OCI-LY7 (cell line): ENCODE data around the gene TOP2A. TPM values are rescaled to one million over a fixed set of nuclear protein-coding genes. Genes with fewer than 3 reads are reported as not detected.

Source experiments
- BruUV-seq: library from RNA; stranded (reverse); fragments of 400-500 nt; replicated peaks from 2 replicates; lab custom pipeline; 2021; lab: Mats Ljungman, UMichigan
- CTCF ChIA-PET: fragments of 300-600 bp; sonication (Branson Sonifier 250); formaldehyde crosslinking; loops from one replicate; lab custom pipeline; 2022; ENCODE audit warnings: antibody characterized with exemption; ENCODE audit not compliant: unreplicated experiment; lab: Charles Lee
- POLR2A ChIA-PET: fragments of 300-600 bp; sonication (Branson Sonifier 250); formaldehyde crosslinking; loops from one replicate; lab custom pipeline; 2022; ENCODE audit warnings: antibody characterized with exemption; lab: Charles Lee
- DNase-seq: peaks from one replicate; pipeline ENCODE4 v3.0.0-alpha.2; 2015; ENCODE audit warnings: low spot score
- H2AFZ ChIP-seq: fragments of 200-600 bp; sonication (generic), shearing (Covaris generic); 2 replicates; pipeline ENCODE4 v1.6.1; 2014; ENCODE audit warnings: mild to moderate bottlenecking, antibody characterized with exemption, low read length, moderate library complexity
- H3K27ac ChIP-seq: fragments of 200-600 bp; sonication (generic); 2 replicates; pipeline ENCODE4 v1.5.1; 2014; ENCODE audit warnings: mixed run types, low read depth, mild to moderate bottlenecking, moderate library complexity, low read length, inconsistent platforms; ENCODE audit not compliant: poor library complexity, severe bottlenecking
- H3K36me3 ChIP-seq: fragments of 200-600 bp; sonication (generic); 2 replicates; pipeline ENCODE4 v1.6.1; 2014; ENCODE audit warnings: mild to moderate bottlenecking, antibody characterized with exemption, low read length, moderate library complexity, mixed read lengths; ENCODE audit not compliant: insufficient read depth
- H3K4me1 ChIP-seq: fragments of 200-600 bp; sonication (generic); 2 replicates; pipeline ENCODE4 v1.5.1; 2014; ENCODE audit warnings: mild to moderate bottlenecking, low read length; ENCODE audit not compliant: insufficient read depth, poor library complexity, severe bottlenecking
- H3K4me2 ChIP-seq: fragments of 200-600 bp; sonication (generic); 2 replicates; pipeline ENCODE4 v1.6.1; 2014; ENCODE audit warnings: mild to moderate bottlenecking, low read length
- H3K4me3 ChIP-seq: fragments of 200-600 bp; sonication (generic); 2 replicates; pipeline ENCODE4 v1.5.1; 2014; ENCODE audit warnings: mild to moderate bottlenecking, low read depth, low read length; ENCODE audit not compliant: poor library complexity, severe bottlenecking
- H3K79me2 ChIP-seq: fragments of 200-600 bp; sonication (generic); 2 replicates; pipeline ENCODE4 v1.6.1; 2016; ENCODE audit warnings: low read depth, mild to moderate bottlenecking, low read length, moderate library complexity, mixed read lengths; ENCODE audit not compliant: insufficient read depth
- H3K9me2 ChIP-seq: fragments of 200-600 bp; sonication (generic); 2 replicates; pipeline ENCODE4 v1.6.1; 2016; ENCODE audit warnings: mild to moderate bottlenecking, low read length, mixed read lengths; ENCODE audit not compliant: insufficient read depth
- H3K9me3 ChIP-seq: fragments of 200-600 bp; sonication (generic); 2 replicates; pipeline ENCODE4 v1.6.1; 2014; ENCODE audit warnings: mild to moderate bottlenecking, mixed run types, low read length, mixed read lengths
- H4K20me1 ChIP-seq: fragments of 200-600 bp; sonication (generic); 2 replicates; pipeline ENCODE4 v1.6.1; 2014; ENCODE audit warnings: mild to moderate bottlenecking, antibody characterized with exemption, low read length, moderate library complexity, mixed read lengths; ENCODE audit not compliant: insufficient read depth
- EZH2phosphoT487 ChIP-seq: fragments of 200-600 bp; sonication (generic); IDR thresholded peaks from 2 replicates; pipeline ENCODE4 v1.6.1; 2018; ENCODE audit warnings: low read depth, borderline replicate concordance, mild to moderate bottlenecking, mixed run types, antibody characterized with exemption, low read length, moderate library complexity, mixed read lengths
- intact Hi-C: fragments of 100-400 bp; cut with micrococcal nuclease; formaldehyde crosslinking; loops from one replicate; pipeline ENCODE4 v1.10.0; 2022; ENCODE audit not compliant: unreplicated experiment
- total RNA-seq, 2 experiments: library from RNA; depleted of rRNA in 1 of 2; stranded (reverse); fragments of >200 nt in 1 of 2; shearing (Covaris generic) in 1 of 2; gene quantifications; 2 replicates each; pipeline ENCODE4 v1.2.3, GENCODE V29; 2014 to 2022
- TF ChIP-seq, protein P1 (sequence below): fragments of 200-600 bp; sonication (generic); conservative IDR thresholded peaks from 2 replicates; pipeline ENCODE4 v1.5.1; 2014; ENCODE audit warnings: mild to moderate bottlenecking, antibody characterized with exemption, low read length, moderate library complexity, mixed read lengths

TOP2A gene
- total RNA-seq, 2 experiments from 2014 or later = 293 to 340 TPM

DNA sequence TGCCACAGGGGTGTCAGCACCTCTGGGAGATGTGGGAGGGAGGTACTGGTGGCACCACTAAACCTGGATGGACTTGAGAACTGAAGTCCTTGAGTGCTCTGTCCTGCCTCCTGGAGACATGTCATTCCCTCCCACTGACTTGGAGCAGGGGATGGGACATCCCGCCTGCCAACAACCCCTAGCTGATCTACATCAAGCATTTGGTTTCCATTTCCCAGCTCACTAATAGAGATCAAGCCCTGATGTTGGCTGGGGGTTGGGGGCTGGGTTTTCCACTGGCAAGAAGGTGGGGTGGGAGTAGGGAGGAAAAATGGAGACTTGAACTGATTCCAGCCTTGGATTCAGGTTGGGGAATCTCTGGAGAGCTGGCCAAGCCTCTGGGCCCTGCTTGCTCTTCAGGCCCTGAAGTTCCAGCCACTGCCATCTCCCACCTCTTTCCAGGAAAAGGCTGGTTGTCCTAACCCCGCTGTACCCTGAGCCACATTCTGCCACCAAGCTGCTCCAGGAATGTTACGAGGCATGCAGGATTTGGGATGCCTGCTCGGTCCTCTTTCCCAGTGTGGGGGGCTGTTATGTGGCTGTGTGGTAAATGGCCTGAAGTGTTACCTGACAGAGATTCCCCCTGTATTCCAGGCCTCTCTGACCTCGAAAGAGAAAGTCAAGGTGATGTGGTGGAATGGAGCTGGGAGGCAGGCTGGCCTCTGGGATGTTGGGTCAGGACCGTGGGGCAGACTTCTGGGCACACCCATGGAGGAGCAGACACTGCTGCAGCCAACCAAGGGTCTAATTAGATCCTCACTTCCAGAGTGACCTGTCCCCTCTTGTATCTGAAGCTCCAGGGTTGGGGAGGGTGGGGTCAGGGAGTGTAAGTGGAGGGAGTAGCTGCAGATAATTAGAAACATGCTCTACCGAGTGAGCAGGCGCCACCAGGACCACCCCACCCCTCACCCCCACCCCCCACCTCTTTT lies 42.2 kb upstream of the TOP2A start:
- BruUV-seq = no TSS peak
- Histone ChIP-seq H3K4me1 (no peaks in the 10 kb centered on the region), H3K9me2 (no peaks in the 10 kb centered on the region), H2AFZ (no peak overlapping the region), H3K4me2 (no peak overlapping the region), H4K20me1 (no peaks in the 10 kb centered on the region), H3K27ac (no peak overlapping the region), H3K36me3 (no peaks in the 10 kb centered on the region), H3K9me3 (no peaks in the 10 kb centered on the region), H3K79me2 (no peaks in the 10 kb centered on the region), H3K4me3 (no peak overlapping the region)
- intact Hi-C loops = no loop called here
- POLR2A ChIA-PET = no interaction called here
- CTCF ChIA-PET = no interaction called here
- TF ChIP-seq, protein P1, sequence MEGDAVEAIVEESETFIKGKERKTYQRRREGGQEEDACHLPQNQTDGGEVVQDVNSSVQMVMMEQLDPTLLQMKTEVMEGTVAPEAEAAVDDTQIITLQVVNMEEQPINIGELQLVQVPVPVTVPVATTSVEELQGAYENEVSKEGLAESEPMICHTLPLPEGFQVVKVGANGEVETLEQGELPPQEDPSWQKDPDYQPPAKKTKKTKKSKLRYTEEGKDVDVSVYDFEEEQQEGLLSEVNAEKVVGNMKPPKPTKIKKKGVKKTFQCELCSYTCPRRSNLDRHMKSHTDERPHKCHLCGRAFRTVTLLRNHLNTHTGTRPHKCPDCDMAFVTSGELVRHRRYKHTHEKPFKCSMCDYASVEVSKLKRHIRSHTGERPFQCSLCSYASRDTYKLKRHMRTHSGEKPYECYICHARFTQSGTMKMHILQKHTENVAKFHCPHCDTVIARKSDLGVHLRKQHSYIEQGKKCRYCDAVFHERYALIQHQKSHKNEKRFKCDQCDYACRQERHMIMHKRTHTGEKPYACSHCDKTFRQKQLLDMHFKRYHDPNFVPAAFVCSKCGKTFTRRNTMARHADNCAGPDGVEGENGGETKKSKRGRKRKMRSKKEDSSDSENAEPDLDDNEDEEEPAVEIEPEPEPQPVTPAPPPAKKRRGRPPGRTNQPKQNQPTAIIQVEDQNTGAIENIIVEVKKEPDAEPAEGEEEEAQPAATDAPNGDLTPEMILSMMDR = no peak
- no peak for TF ChIP-seq EZH2phosphoT487
- DNase-seq = no peak

DNA sequence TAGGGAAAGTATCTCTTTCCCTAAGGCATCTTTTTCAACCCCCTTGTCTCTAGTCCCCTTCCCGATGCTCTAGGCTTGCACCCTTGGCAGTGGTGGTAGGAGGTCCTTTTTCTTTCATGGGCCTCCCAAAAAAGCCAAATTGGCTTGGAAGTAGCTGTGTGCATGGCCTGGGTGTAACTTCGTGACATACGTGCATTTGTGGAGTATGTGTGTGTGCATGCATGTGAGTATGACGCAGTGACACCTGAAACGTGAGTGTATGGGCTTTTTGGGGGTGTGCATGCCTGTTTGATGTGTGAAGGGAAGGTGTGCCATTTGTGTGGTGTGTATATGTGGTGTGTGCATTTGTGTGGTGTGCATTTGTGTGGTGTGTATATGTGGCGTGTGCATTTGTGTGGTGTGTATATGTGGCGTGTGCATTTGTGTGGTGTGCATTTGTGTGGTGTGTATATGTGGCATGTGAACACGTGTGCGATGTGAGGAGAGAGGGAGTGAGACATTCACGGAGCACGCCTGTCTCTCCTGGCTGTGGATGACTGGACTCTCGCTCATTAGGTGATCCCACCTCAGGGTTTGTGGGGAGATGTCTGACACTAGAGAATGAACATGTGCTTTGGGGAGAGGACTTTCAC lies 41.3 kb upstream of the TOP2A start:
- intact Hi-C loops = no loop called here
- no peak overlapping the region for H3K4me2 ChIP-seq
- no peak overlapping the region for H3K4me3 ChIP-seq
- H3K9me2 ChIP-seq = no peaks in the 10 kb centered on the region
- H4K20me1 ChIP-seq = no peaks in the 10 kb centered on the region
- no peak overlapping the region for H3K27ac ChIP-seq
- H3K9me3 ChIP-seq = no peaks in the 10 kb centered on the region
- no TSS peak for BruUV-seq
- H3K36me3 ChIP-seq = no peaks in the 10 kb centered on the region
- H2AFZ ChIP-seq = no peak overlapping the region
- ChIA-PET CTCF (no interaction called here), POLR2A (no interaction called here)
- no peak for DNase-seq
- no peak for TF ChIP-seq EZH2phosphoT487
- TF ChIP-seq, protein P1 = no peak
- H3K4me1 ChIP-seq = no peaks in the 10 kb centered on the region
- H3K79me2 ChIP-seq = no peaks in the 10 kb centered on the region
